OCI-LY7 (cell line): ENCODE measurements around the gene PDE5A. TPM values are rescaled to one million over a fixed set of nuclear protein-coding genes. Genes with fewer than 3 reads are reported as not detected.

Source experiments
- BruUV-seq: library from RNA; stranded (reverse); fragments of 400-500 nt; replicated peaks from 2 replicates; lab custom pipeline; 2021; lab: Mats Ljungman, UMichigan
- CTCF ChIA-PET: fragments of 300-600 bp; sonication (Branson Sonifier 250); formaldehyde crosslinking; loops from one replicate; lab custom pipeline; 2022; ENCODE audit warnings: antibody characterized with exemption; ENCODE audit not compliant: unreplicated experiment; lab: Charles Lee
- POLR2A ChIA-PET: fragments of 300-600 bp; sonication (Branson Sonifier 250); formaldehyde crosslinking; loops from one replicate; lab custom pipeline; 2022; ENCODE audit warnings: antibody characterized with exemption; lab: Charles Lee
- DNase-seq: peaks from one replicate; pipeline ENCODE4 v3.0.0-alpha.2; 2015; ENCODE audit warnings: low spot score
- H2AFZ ChIP-seq: fragments of 200-600 bp; sonication (generic), shearing (Covaris generic); 2 replicates; pipeline ENCODE4 v1.6.1; 2014; ENCODE audit warnings: mild to moderate bottlenecking, antibody characterized with exemption, low read length, moderate library complexity
- H3K27ac ChIP-seq: fragments of 200-600 bp; sonication (generic); 2 replicates; pipeline ENCODE4 v1.5.1; 2014; ENCODE audit warnings: mixed run types, low read depth, mild to moderate bottlenecking, moderate library complexity, low read length, inconsistent platforms; ENCODE audit not compliant: poor library complexity, severe bottlenecking
- H3K36me3 ChIP-seq: fragments of 200-600 bp; sonication (generic); 2 replicates; pipeline ENCODE4 v1.6.1; 2014; ENCODE audit warnings: mild to moderate bottlenecking, antibody characterized with exemption, low read length, moderate library complexity, mixed read lengths; ENCODE audit not compliant: insufficient read depth
- H3K4me1 ChIP-seq: fragments of 200-600 bp; sonication (generic); 2 replicates; pipeline ENCODE4 v1.5.1; 2014; ENCODE audit warnings: mild to moderate bottlenecking, low read length; ENCODE audit not compliant: insufficient read depth, poor library complexity, severe bottlenecking
- H3K4me2 ChIP-seq: fragments of 200-600 bp; sonication (generic); 2 replicates; pipeline ENCODE4 v1.6.1; 2014; ENCODE audit warnings: mild to moderate bottlenecking, low read length
- H3K4me3 ChIP-seq: fragments of 200-600 bp; sonication (generic); 2 replicates; pipeline ENCODE4 v1.5.1; 2014; ENCODE audit warnings: mild to moderate bottlenecking, low read depth, low read length; ENCODE audit not compliant: poor library complexity, severe bottlenecking
- H3K79me2 ChIP-seq: fragments of 200-600 bp; sonication (generic); 2 replicates; pipeline ENCODE4 v1.6.1; 2016; ENCODE audit warnings: low read depth, mild to moderate bottlenecking, low read length, moderate library complexity, mixed read lengths; ENCODE audit not compliant: insufficient read depth
- H3K9me2 ChIP-seq: fragments of 200-600 bp; sonication (generic); 2 replicates; pipeline ENCODE4 v1.6.1; 2016; ENCODE audit warnings: mild to moderate bottlenecking, low read length, mixed read lengths; ENCODE audit not compliant: insufficient read depth
- H3K9me3 ChIP-seq: fragments of 200-600 bp; sonication (generic); 2 replicates; pipeline ENCODE4 v1.6.1; 2014; ENCODE audit warnings: mild to moderate bottlenecking, mixed run types, low read length, mixed read lengths
- H4K20me1 ChIP-seq: fragments of 200-600 bp; sonication (generic); 2 replicates; pipeline ENCODE4 v1.6.1; 2014; ENCODE audit warnings: mild to moderate bottlenecking, antibody characterized with exemption, low read length, moderate library complexity, mixed read lengths; ENCODE audit not compliant: insufficient read depth
- EZH2phosphoT487 ChIP-seq: fragments of 200-600 bp; sonication (generic); IDR thresholded peaks from 2 replicates; pipeline ENCODE4 v1.6.1; 2018; ENCODE audit warnings: low read depth, borderline replicate concordance, mild to moderate bottlenecking, mixed run types, antibody characterized with exemption, low read length, moderate library complexity, mixed read lengths
- intact Hi-C: fragments of 100-400 bp; cut with micrococcal nuclease; formaldehyde crosslinking; loops from one replicate; pipeline ENCODE4 v1.10.0; 2022; ENCODE audit not compliant: unreplicated experiment
- total RNA-seq, 2 experiments: library from RNA; depleted of rRNA in 1 of 2; stranded (reverse); fragments of >200 nt in 1 of 2; shearing (Covaris generic) in 1 of 2; gene quantifications; 2 replicates each; pipeline ENCODE4 v1.2.3, GENCODE V29; 2014 to 2022
- TF ChIP-seq, protein P1 (sequence below): fragments of 200-600 bp; sonication (generic); conservative IDR thresholded peaks from 2 replicates; pipeline ENCODE4 v1.5.1; 2014; ENCODE audit warnings: mild to moderate bottlenecking, antibody characterized with exemption, low read length, moderate library complexity, mixed read lengths

PDE5A gene
- total RNA-seq, 2 experiments from 2014 or later, result 0.22 to 1.4 TPM

DNA sequence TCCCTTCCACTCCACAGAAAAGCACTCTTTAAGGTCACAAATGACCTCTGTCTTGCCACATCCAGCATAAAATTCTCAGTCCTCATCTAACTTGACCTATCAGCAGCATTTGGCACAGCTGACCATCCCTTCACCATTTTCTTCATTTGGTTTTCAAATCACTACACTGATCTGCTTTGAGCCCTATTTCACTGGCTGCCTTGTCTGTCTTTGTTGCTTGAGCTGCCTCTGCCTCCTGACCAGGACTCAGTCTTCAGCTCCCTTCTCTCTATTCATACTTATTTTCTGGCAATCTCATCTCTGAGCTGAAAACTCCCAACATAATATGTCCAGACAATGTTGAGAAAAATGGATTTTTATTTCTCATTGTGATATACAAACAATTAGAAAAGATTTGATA, 27.7 kb upstream of the PDE5A start:
- H3K36me3 ChIP-seq, result no peaks in the 10 kb centered on the region
- no peak overlapping the region for H2AFZ ChIP-seq
- BruUV-seq, result no TSS peak
- DNase-seq, result no peak
- H3K4me2 ChIP-seq, result no peak overlapping the region
- H3K4me3 ChIP-seq, result no peak overlapping the region
- no peaks in the 10 kb centered on the region for H4K20me1 ChIP-seq
- ChIA-PET CTCF (no interaction called here), POLR2A (no interaction called here)
- intact Hi-C loops, result no loop called here
- 0 out of 2 replicates have a peak, but pooled peaks cover 2% of the 10 kb centered on the region for H3K9me2 ChIP-seq
- H3K9me3 ChIP-seq, result no peaks in the 10 kb centered on the region
- H3K27ac ChIP-seq, result no peak overlapping the region
- no peak for TF ChIP-seq EZH2phosphoT487
- TF ChIP-seq, protein P1, sequence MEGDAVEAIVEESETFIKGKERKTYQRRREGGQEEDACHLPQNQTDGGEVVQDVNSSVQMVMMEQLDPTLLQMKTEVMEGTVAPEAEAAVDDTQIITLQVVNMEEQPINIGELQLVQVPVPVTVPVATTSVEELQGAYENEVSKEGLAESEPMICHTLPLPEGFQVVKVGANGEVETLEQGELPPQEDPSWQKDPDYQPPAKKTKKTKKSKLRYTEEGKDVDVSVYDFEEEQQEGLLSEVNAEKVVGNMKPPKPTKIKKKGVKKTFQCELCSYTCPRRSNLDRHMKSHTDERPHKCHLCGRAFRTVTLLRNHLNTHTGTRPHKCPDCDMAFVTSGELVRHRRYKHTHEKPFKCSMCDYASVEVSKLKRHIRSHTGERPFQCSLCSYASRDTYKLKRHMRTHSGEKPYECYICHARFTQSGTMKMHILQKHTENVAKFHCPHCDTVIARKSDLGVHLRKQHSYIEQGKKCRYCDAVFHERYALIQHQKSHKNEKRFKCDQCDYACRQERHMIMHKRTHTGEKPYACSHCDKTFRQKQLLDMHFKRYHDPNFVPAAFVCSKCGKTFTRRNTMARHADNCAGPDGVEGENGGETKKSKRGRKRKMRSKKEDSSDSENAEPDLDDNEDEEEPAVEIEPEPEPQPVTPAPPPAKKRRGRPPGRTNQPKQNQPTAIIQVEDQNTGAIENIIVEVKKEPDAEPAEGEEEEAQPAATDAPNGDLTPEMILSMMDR, result no peak
- H3K79me2 ChIP-seq, result no peaks in the 10 kb centered on the region
- no peaks in the 10 kb centered on the region for H3K4me1 ChIP-seq

DNA sequence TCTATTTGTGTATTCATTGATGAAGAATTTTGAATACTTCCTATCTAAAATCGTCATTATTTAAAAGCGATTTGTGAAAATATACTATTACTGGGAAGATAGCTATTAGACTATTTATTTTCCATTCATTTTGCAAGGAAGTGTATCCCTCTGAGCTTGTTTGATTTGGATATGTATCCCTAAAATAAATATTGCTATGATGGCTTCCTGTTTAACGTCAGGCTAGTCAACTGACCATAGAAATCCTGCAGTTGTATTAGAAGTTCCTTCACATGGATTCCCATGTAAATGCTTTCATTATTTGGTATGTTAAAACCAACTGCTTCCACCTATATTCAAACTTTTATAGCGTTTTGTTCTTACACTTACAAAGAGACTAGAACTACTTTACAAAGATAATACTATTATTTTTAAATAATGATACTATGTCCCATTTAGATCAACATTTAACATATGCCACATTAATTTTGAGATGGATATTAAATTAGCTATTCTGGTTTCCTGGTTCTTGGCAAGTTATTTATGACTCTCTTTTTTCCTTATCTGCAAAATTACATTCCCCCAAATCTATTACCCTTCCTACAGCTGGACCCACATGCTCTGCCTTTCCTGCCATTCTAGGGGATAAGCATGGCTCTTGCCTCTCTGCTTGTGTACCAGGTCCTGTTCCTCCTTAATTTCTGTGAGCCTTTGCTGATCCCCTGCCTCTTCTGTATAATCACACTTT, 26.7 kb upstream of the PDE5A start:
- Histone ChIP-seq H3K9me2 (0 out of 2 replicates have a peak, but pooled peaks cover 2% of the 10 kb centered on the region), H3K4me2 (no peak overlapping the region), H2AFZ (no peak overlapping the region), H3K36me3 (no peaks in the 10 kb centered on the region), H3K4me3 (no peak overlapping the region), H3K9me3 (no peaks in the 10 kb centered on the region), H4K20me1 (no peaks in the 10 kb centered on the region), H3K4me1 (no peaks in the 10 kb centered on the region), H3K27ac (no peak overlapping the region), H3K79me2 (no peaks in the 10 kb centered on the region)
- intact Hi-C loops, result no loop called here
- CTCF ChIA-PET, result no interaction called here
- no peak for DNase-seq
- BruUV-seq, result no TSS peak
- POLR2A ChIA-PET, result interaction anchor here (1.0 kb wide), 1 partner anchor 14 kb away, joined by 4 read pairs; no protein-coding TSS in a partner anchor
- no peak for TF ChIP-seq EZH2phosphoT487

DNA sequence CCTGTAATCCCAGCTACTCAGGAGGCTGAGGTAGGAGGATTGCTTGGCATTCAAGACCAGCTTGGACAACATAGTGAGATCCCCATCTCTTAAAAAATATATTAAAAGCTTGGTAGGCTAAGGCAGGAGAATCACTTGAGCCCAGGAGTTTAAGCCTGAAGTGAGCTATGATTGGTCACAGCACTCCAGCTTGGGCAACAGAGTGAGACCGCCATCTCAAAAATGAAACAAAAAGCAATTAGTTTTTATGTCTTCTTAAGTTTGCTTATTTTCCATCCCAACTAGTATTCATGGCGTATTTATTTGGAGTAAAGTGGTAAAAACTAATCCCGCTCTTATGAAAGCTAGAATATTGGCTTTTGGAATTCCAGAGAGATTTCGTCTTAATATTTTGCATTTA, 25.4 kb upstream of the PDE5A start:
- H3K4me2 ChIP-seq, result no peak overlapping the region
- H3K27ac ChIP-seq, result no peak overlapping the region
- no peak for TF ChIP-seq EZH2phosphoT487
- TF ChIP-seq, protein P1, result no peak
- no peak overlapping the region for H3K4me3 ChIP-seq
- no peak overlapping the region for H2AFZ ChIP-seq
- ChIA-PET CTCF (no interaction called here), POLR2A (interaction anchor here (0.5 to 1.5 kb wide), 3 partner anchors 9 to 18 kb away, joined by 3 to 8 read pairs (median 5); no protein-coding TSS in a partner anchor)
- H3K36me3 ChIP-seq, result no peaks in the 10 kb centered on the region
- no peaks in the 10 kb centered on the region for H4K20me1 ChIP-seq
- intact Hi-C loops, result no loop called here
- H3K4me1 ChIP-seq, result no peaks in the 10 kb centered on the region
- 0 out of 2 replicates have a peak, but pooled peaks cover 2% of the 10 kb centered on the region for H3K9me2 ChIP-seq
- no peak for DNase-seq
- H3K79me2 ChIP-seq, result no peaks in the 10 kb centered on the region
- no TSS peak for BruUV-seq
- no peaks in the 10 kb centered on the region for H3K9me3 ChIP-seq
